Esophagus muscularis mucosa (tissue), 2 donors: ENCODE results near the gene CNKSR2.

ENCODE experiments used
- POLR2A ChIP-seq: fragments of 450-650 bp; IDR thresholded peaks from one replicate; pipeline ENCODE4 v1.6.1; 2017; ENCODE audit warnings: antibody characterized with exemption, moderate library complexity, mild to moderate bottlenecking, low read depth
- POLR2AphosphoS5 ChIP-seq, 2 donors: sonication (generic); formaldehyde crosslinking; IDR thresholded peaks; one replicate each; pipeline ENCODE4 v1.6.1; 2017; ENCODE audit warnings: antibody characterized with exemption in 2 of 2

DNA sequence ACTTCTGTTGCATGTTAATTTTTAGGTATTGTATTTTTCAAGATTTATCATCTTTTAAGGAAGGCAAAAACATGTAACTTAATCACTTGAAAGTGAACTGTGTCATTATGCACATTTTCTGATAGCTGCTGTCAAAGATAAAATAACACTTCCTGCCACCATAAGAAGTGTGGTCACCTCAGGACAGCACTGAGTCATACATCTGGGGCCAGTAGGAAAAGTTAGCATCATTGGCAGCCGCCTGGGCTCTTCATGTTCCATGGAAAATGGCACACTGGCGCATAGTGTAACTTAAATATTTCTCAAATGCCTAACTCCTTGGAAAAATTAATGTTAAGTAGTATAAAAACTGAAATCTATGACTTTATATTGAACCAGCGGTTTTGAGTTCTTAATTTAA, 24.2 kb downstream of the CNKSR2 start:
- TF ChIP-seq POLR2AphosphoS5 (IDR thresholded peaks at IDR 0.05), result no peak
- no peak for TF ChIP-seq POLR2A
